GM19467 (cell line): ENCODE measurements around the gene MPDZ.
"Not testable (repeated sequence)": the region's sequence is repeated elsewhere in the genome, so short reads cannot be mapped to it uniquely, and the experiment has no call there.

ENCODE experiments used
- ATAC-seq: cut with Tn5 transposase; IDR thresholded peaks from one replicate; pipeline ENCODE4 v1.9.1; 2021; ENCODE audit warnings: mild to moderate bottlenecking, moderate library complexity; ENCODE audit not compliant: unreplicated experiment

MPDZ gene

GRCh38 chr9:13268469-13268868 lies 11.0 kb downstream of the MPDZ start:
- ATAC-seq: no peak

DNA sequence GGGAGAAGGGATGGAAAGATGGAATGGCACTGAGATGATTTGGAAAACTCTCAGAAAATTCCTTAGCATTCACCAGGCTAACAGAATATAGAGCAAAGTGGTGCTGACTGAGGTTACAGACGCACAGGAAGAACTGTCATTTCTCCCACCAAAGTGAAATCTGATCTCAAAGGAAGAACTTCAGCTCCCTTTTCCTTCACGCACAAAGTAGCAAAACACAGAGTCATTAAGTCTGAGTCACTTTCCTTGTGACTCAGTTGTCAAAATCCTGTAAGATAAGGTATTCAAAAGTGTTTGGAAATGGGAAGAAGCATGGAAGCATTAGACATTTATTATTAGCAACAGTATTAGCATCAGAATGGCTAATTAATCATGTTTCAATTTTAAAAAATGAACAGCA lies 11.7 kb downstream of the MPDZ start:
- no peak for ATAC-seq

- no peak for ATAC-seq
Measured at GRCh38 chr9:13266167-13266566, 13.3 kb downstream of the MPDZ start.

- ATAC-seq: no peak
Measured at GRCh38 chr9:13264788-13265187, 14.7 kb downstream of the MPDZ start.

GRCh38 chr9:13263511-13263910 lies 16.0 kb downstream of the MPDZ start:
- ATAC-seq: no peak

DNA sequence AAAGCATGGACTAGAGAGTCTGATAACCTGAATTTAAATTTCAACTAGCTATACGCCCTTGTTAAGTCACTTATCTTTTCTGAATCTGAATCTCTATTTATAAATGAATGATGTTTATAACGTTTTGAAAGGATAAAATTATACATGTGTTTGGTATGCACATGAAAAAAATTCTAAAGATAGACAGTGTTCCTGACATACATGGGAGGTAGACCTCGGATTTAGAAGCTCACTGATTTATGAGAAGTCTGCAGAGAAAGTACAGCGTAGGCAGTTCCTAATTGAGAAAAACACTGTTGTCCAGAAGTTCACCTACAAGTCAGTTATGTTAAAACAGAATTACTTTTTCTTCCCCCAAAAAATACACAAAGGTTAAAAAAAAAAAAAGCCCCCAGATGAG lies 26.6 kb downstream of the MPDZ start:
- ATAC-seq: no peak

GRCh38 chr9:13244181-13244580 lies 35.3 kb downstream of the MPDZ start:
- ATAC-seq: no peak

DNA sequence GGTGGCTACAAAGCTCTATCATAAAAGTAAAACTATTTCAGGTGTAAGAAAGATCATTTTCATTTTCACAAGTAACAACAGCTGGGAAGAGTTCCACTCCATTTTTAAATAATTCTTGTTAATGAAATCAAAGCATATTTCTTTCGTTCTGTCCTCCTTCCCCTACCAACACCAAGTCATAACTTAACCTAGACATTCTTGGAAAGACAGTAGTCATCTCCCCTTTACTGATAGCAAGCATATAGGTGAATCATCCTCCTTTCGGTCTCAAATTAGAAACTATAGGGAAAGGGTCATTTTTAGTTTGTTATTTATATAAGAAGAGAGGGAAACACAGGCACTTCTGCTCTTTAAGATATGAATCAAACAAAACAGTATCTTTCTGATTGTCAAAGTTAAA lies 38.2 kb downstream of the MPDZ start:
- ATAC-seq: no peak

DNA sequence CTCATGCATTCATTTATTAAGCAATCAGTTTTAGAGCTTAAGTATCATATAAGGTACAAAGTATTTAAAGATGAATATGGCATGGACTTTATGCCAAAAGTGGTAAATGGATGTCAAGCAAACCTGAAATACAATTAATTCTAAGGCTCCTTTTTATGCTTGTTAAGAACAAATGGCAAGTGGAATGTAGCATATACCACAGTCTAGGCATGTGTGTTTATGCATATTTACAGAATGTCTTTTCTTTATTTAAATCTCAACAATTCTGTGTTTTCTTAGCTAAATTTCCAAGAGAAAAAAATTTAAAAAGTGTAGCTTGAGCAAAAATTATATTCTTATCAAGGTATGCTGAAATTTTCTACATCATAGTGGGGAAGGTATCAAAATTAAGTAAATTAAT lies 39.8 kb downstream of the MPDZ start:
- ATAC-seq: no peak

DNA sequence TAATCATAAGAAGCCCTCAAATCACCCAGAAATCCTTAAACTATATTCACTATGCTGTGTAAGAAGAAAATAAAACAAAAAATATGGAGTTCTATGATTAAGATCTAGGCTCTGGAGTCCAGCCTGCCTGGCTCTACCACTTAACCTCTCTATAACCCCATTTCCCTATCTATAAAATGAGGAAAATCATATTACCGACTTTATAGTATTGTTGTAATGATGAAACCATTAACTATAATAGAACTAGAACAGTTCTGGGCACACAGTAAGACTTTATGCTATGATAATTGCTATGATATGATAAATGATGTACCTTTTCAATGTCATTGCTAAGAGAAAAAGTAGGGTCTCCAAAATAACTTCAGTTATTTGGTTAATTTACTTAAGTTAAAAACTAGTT lies 40.3 kb downstream of the MPDZ start:
- ATAC-seq: no peak

DNA sequence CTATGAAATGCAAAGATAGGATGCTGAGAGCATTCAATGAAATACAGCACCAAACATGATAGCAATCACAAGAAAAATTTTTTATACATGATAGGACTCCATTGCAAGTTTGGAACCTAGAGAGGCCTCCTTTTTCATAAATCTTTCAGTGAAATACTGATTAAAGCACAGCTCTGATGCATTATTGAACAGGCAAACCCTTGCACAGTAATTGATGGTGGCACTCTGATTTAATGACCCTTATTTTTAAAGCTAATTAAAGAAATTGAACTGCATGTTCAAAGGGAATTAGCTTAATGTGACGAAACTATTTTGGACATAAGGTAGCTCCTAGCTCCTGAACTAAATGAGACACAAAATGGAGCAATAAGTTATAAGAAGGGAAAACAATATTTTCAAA lies 44.6 kb downstream of the MPDZ start:
- ATAC-seq: no peak

DNA sequence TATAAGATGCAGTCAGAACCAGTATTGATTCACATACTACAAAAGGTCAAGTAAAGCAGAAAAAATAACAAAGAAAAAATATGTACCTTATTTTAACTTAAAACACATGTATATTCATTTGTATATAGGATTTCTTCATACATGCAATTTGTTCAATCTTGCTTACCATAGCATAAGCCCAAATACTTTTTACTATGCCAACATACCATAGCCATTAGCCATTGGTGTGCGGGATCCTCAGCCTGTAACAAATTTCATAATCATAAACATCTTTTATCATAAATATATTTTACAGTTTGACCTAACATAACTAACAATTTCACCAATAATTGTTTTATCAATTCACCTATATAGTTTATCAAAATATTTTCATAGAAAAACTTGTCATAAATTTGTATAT lies 51.1 kb downstream of the MPDZ start:
- ATAC-seq: no peak

DNA sequence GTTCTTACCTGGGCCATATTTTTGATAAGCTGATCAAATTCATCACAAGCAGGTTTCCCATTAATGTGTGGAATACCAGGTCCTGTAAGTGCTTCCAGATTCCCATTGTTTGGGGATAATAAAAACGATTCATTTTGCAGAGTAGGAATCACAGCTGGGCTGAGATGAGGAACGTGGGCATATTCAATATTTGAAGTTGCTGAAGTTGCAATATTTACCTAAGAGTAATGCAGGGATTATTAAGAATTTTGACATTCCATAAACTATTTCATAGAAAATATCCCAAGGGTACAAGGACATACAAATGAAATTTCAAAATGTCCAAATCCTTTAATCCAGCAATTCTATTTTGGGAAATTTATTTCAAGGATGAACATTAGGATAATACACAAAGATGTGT lies 55.1 kb downstream of the MPDZ start:
- ATAC-seq: no peak

DNA sequence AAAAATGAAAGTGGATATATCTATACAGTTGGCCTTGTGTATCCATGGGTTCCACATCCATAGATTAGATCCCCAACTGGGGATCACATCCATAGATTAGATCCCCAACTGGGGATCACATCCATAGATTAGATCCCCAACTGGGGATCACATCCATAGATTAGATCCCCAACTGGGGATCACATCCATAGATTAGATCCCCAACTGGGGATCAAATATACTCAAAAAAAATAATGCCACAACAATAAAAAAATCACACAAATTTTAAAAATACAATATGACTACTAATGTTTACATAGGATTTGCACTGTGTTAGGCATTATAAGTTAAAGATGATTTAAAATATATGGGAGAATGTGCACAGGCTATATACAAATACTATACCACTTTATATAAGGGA lies 56.8 kb downstream of the MPDZ start:
- ATAC-seq: not testable (repeated sequence)

GRCh38 chr9:13221741-13222140 lies 57.8 kb downstream of the MPDZ start:
- ATAC-seq: no peak

- ATAC-seq: no peak
Measured at GRCh38 chr9:13220837-13221236, 58.7 kb downstream of the MPDZ start.

DNA sequence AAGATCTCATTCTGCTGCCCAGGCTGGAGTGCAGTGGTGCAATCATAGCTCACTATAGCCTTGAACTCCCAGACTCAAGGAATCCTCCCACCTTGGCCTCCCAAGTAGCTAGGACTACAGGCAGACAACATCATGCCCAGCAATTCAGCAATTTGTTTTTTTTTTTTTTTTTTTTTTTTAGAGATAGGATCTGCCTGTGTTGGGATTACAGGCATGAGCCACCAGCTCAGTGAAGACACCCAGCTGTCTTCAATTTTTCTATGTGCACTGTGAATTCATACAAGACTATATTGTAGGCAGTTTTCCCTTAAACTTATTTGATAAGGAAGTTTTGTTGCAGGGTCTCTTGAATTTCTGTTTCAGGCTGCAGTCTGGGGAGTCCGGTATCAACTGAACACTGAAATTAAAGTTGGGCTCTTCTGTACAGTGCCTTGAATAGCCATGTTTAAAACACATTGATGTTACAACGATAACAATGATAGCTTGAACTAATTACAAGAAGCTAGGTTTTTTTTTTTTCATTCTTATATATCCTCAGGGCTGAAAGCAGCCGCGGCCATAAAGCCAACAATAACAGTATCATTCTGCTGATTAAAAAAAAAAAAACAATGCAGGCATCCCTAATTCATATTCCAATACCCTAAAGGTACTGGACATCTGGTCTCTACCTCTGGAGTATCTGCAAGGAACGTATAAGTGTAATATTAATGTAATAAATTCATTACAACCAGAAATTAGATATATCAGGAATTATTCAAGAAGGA lies 63.5 kb downstream of the MPDZ start:
- no peak for ATAC-seq

GRCh38 chr9:13213998-13214397 lies 65.5 kb downstream of the MPDZ start:
- no peak for ATAC-seq

DNA sequence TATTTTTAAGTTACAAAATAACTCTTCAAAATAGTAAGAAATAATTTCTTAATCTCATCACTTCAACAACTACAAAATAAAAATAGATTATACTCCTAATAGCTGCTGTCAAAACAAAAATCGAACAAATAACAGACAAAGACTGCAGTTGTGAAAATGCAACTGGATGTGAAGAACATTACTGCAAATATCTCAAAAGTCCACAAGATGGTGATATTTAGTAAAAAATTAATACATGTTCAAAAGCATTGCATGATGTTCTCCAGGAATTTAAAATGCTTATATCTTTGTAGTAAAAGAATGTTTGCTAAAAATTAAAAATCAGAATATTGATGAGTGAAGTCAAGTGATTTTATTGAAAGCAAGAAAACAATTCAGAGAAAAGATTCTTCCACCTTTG lies 66.2 kb downstream of the MPDZ start:
- no peak for ATAC-seq

DNA sequence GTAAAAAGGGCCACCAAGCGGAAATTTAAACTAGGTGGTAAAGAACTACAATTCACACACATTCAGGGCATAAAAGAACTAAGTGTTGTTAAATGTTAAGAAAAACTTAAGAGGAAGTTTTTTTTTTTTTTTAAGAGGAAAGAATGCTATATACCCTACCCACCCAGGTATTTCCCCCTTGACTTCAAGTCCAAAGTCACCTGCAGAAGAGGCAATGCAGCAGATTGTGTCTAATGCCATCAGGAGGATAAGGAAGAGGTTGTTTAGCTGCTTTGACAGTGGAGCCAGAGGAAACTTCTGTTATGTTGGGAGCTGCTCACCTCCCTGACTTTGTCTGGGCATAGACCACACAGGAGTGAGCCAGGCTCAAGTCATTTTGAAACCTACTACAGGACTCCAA lies 69.2 kb downstream of the MPDZ start:
- no peak for ATAC-seq

- no peak for ATAC-seq
Measured at GRCh38 chr9:13209498-13209897, 70.0 kb downstream of the MPDZ start.

DNA sequence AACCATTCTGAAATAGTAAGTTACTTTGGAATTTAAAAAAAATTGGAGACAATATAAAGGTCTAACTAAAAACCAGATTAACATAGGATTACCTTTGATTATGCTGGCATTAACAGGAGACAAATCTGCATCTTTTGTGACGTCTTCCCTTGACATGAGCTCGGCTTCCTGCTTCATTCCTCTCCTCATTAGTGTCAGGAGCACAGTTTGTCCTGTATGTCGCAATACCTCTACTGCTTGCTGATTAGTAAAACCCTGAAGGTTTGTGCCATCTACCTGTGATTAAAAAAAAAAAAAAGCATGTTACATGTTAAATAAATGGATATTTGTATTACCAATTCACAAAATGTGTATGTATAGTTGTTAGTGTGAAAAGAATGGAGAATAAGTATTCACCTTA lies 73.7 kb downstream of the MPDZ start:
- ATAC-seq: no peak

- no peak for ATAC-seq
Measured at GRCh38 chr9:13190040-13190439, 89.5 kb downstream of the MPDZ start.
